ENCODE measurements around the gene HOXB1. TPM values are rescaled to one million over a fixed set of nuclear protein-coding genes. Genes with fewer than 3 reads are reported as not detected.
"Not testable (repeated sequence)": the region's sequence is repeated elsewhere in the genome, so short reads cannot be mapped to it uniquely, and the experiment has no call there.

Gene HOXB1
- total RNA-seq, 1 experiment from 2014 or later = not detected

DNA sequence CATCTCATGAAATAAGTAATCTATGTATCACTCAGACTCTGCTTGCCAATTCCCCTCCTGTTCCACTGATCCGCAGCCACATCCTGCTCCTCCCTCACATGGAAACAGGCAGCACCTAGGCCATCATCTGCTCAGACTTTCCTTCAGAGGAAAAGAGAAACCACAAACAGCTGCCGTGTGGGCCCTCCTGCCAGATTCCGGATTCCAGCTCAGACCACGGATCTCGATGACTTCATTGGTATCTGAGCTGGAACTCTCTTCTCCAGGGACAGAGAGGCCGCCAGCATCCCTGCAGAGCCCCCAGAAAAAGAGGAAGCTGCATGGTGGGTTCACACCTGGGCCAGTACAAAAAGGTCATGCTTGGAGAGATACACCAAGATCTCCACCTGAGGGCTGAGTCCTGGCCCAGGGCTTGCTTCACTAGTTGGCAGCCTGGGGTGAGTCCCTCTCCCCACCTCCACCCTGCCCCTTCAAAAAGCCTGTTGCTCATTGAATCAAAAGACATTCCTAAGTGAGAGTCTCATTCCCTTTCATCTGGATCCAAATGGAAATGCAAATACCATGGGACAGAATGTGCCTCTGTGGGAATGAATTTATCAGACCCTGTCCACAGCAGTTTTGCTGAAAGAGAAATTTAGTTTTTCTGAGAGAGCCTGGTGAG, 47.2 kb downstream of the HOXB1 start:
- peak; percentile 77 to 93 for DNase-seq
- Histone ChIP-seq H3K36me3 (ENCODE audit: low read depth) (no peaks in the 10 kb centered on the region), H3K79me2 (ENCODE audit: low read depth) (no peaks in the 10 kb centered on the region), H3K27ac (peak overlapping the region; percentile 82), H3K27me3 (ENCODE audit: insufficient read depth, low read depth) (no peaks in the 10 kb centered on the region), H2AFZ (no peak overlapping the region), H3K9me2 (ENCODE audit: insufficient read depth) (no peaks in the 10 kb centered on the region), H4K20me1 (ENCODE audit: insufficient read depth) (no peaks in the 10 kb centered on the region), H3F3A (ENCODE audit: insufficient read depth, low read depth) (peaks cover 42% of the 10 kb centered on the region), H3K9me3 (ENCODE audit: insufficient read depth, low read depth) (no peaks in the 10 kb centered on the region), H3K4me1 (replicated peaks; ENCODE audit: insufficient read depth) (peaks cover 34% of the 10 kb centered on the region), H3K4me3 (no peak overlapping the region; the same call in 1 of the 2 replicates), H3K4me2 (peak overlapping the region; percentile 51)
- TF ChIP-seq EZH2 (IDR thresholded peaks at IDR 0.05; ENCODE audit: low read depth) = no peak
- TF ChIP-seq, protein P1, sequence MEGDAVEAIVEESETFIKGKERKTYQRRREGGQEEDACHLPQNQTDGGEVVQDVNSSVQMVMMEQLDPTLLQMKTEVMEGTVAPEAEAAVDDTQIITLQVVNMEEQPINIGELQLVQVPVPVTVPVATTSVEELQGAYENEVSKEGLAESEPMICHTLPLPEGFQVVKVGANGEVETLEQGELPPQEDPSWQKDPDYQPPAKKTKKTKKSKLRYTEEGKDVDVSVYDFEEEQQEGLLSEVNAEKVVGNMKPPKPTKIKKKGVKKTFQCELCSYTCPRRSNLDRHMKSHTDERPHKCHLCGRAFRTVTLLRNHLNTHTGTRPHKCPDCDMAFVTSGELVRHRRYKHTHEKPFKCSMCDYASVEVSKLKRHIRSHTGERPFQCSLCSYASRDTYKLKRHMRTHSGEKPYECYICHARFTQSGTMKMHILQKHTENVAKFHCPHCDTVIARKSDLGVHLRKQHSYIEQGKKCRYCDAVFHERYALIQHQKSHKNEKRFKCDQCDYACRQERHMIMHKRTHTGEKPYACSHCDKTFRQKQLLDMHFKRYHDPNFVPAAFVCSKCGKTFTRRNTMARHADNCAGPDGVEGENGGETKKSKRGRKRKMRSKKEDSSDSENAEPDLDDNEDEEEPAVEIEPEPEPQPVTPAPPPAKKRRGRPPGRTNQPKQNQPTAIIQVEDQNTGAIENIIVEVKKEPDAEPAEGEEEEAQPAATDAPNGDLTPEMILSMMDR (conservative IDR thresholded peaks at IDR 0.05) = no peak
- ChIA-PET POLR2A (ENCODE audit: unreplicated experiment) (interaction anchor here (0.5 to 0.6 kb wide), 3 partner anchors 39 to 84 kb away, joined by 3 to 6 read pairs (median 5); no protein-coding TSS in a partner anchor), CTCF (no interaction called here)
- BruUV-seq (replicated peaks) = no TSS peak
- intact Hi-C loops (cut with micrococcal nuclease; ENCODE audit: unreplicated experiment) = loop anchor here (1.0 kb wide), 1 partner anchor 11 kb away; no protein-coding TSS in a partner anchor

DNA sequence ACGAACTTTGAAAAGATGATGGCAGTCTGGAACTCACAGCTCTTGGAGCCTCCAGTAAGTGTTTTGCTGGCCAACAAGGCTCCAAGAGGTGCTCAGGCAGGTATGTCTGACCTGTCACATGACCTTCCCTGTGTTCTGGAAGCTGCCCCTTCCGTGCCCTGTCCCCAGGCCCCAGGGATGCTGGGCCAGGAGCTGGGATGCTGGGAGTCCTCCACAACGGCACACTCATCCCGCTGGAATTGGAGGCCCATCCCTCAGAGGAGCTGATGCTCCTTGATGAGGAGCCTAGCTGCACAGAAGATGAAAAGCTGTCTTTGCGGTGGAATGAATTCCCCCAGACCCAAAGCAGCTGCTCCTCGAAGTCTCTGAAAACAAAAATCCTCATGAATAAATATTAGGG, 47.8 kb downstream of the HOXB1 start:
- no TSS peak for BruUV-seq (replicated peaks)

DNA sequence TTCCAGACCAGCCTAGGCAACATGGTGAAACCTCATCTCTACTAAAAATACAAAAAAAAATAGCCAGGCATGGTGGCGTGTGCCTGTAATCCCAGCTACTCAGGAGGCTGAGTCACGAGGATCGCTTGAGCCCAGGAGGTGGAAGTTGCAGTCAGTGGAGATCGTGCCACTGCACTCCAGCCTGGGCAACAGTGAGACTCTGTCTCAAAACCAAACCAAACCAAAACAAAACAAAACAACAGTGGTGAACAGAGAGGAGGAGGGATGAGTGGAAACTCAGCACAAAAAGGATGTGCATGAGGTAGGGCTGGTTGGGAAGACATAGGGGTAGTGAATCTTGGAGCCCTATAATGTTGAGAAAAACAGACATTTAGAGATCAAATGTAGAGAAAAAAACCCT, 48.5 kb downstream of the HOXB1 start:
- DNase-seq; H3K9me2 ChIP-seq (ENCODE audit: insufficient read depth); H3K36me3 ChIP-seq (ENCODE audit: low read depth); H3K9me3 ChIP-seq (ENCODE audit: insufficient read depth, low read depth); H3K79me2 ChIP-seq (ENCODE audit: low read depth); H3K4me3 ChIP-seq; BruUV-seq (replicated peaks); POLR2A ChIA-PET (ENCODE audit: unreplicated experiment); CTCF ChIA-PET; H3K27me3 ChIP-seq (ENCODE audit: insufficient read depth, low read depth); H4K20me1 ChIP-seq (ENCODE audit: insufficient read depth); intact Hi-C loops (cut with micrococcal nuclease; ENCODE audit: unreplicated experiment); H2AFZ ChIP-seq: not testable (repeated sequence)
- H3K4me2 ChIP-seq = peak overlapping the region; percentile 51; the same call in 1 of the 2 replicates
- H3K4me1 ChIP-seq (replicated peaks; ENCODE audit: insufficient read depth) = peaks cover 34% of the 10 kb centered on the region
- peaks cover 42% of the 10 kb centered on the region for H3F3A ChIP-seq (ENCODE audit: insufficient read depth, low read depth)
- H3K27ac ChIP-seq = peak overlapping the region; percentile 82

More for the DNA sequence above, 47.8 kb downstream of the HOXB1 start:
- Histone ChIP-seq H3K27me3 (ENCODE audit: insufficient read depth, low read depth) (no peaks in the 10 kb centered on the region), H3K9me2 (ENCODE audit: insufficient read depth) (no peaks in the 10 kb centered on the region), H4K20me1 (ENCODE audit: insufficient read depth) (no peaks in the 10 kb centered on the region), H3K9me3 (ENCODE audit: insufficient read depth, low read depth) (no peaks in the 10 kb centered on the region), H3K79me2 (ENCODE audit: low read depth) (no peaks in the 10 kb centered on the region), H3K4me2 (peak overlapping the region; percentile 51), H3K27ac (peak overlapping the region; percentile 82), H3K36me3 (ENCODE audit: low read depth) (no peaks in the 10 kb centered on the region), H3F3A (ENCODE audit: insufficient read depth, low read depth) (peaks cover 42% of the 10 kb centered on the region), H3K4me3 (no peak overlapping the region), H3K4me1 (replicated peaks; ENCODE audit: insufficient read depth) (peaks cover 34% of the 10 kb centered on the region), H2AFZ (no peak overlapping the region)
- no peak for TF ChIP-seq EZH2 (IDR thresholded peaks at IDR 0.05; ENCODE audit: low read depth)
- TF ChIP-seq, protein P1 (conservative IDR thresholded peaks at IDR 0.05) = no peak
- intact Hi-C loops (cut with micrococcal nuclease; ENCODE audit: unreplicated experiment) = loop anchor here (1.0 kb wide), 1 partner anchor 11 kb away; no protein-coding TSS in a partner anchor
- POLR2A ChIA-PET (ENCODE audit: unreplicated experiment) = interaction anchor here (0.6 kb wide), 2 partner anchors 63 to 85 kb away, joined by 3 to 6 read pairs; no protein-coding TSS in a partner anchor
- no peak for DNase-seq
- CTCF ChIA-PET = no interaction called here

Data from PC-9 (cell line).